Adrenal gland (tissue), 5 donors: ENCODE results near the gene DOCK4.

Experiments used
- CTCF ChIP-seq, 6 experiments: fragments of 450-650 bp in 4 of 6; fragments of 200-600 bp in 2 of 6; sonication (generic) in 1 of 6; IDR thresholded peaks; 1 replicate in 5 of 6; 2 replicates in 1 of 6; pipeline versions ENCODE4 v1.5.1 to v1.8.0; 2016 to 2021; ENCODE audit warnings: antibody characterized with exemption in 6 of 6, mild to moderate bottlenecking in 2 of 6, moderate library complexity in 1 of 6
- POLR2A ChIP-seq, 2 donors: fragments of 450-650 bp; IDR thresholded peaks; one replicate each; pipeline ENCODE4 v1.6.1; 2017; ENCODE audit warnings: antibody characterized with exemption in 2 of 2, mild to moderate bottlenecking in 2 of 2, moderate library complexity in 1 of 2
- donor health status: DM: no; HTN: no; CAD: no.

- TF ChIP-seq CTCF (IDR thresholded peaks at IDR 0.05) = no peak
- no peak for TF ChIP-seq POLR2A (IDR thresholded peaks at IDR 0.05)
Measured at GRCh38 chr7:111992601-111993000, 213.6 kb downstream of the DOCK4 start.
